Posterior vena cava (tissue), 2 donors: ENCODE data around the gene RAPGEF4. TPM values are rescaled to one million over a fixed set of nuclear protein-coding genes. Genes with fewer than 3 reads are reported as not detected.

Source experiments
- DNase-seq: peaks from one replicate; pipeline ENCODE4 v3.0.0-alpha.2; 2020; ENCODE audit warnings: low spot score
- intact Hi-C, 2 donors: fragments of 100-400 bp; cut with DNase I; formaldehyde crosslinking; loops; one replicate each; pipeline versions ENCODE4 v1.14.1 to v1.14.2; 2022 to 2023
- total RNA-seq, 2 donors: library from RNA; stranded (reverse); fragmentation: NEBNext Ultra II Directional; extraction: Animal tissue kit (Norgen Biotek cat#: 25700); gene quantifications; one replicate each; pipeline ENCODE4 v1.2.1, GENCODE V29; 2021
- donor health status: DM: yes; HTN: yes; CAD: no.
- donor health status: DM: yes; HTN: yes; CAD: no.

The RAPGEF4 gene
- total RNA-seq, 2 donors from 2014 or later: 4.5 to 6.2 TPM

DNA sequence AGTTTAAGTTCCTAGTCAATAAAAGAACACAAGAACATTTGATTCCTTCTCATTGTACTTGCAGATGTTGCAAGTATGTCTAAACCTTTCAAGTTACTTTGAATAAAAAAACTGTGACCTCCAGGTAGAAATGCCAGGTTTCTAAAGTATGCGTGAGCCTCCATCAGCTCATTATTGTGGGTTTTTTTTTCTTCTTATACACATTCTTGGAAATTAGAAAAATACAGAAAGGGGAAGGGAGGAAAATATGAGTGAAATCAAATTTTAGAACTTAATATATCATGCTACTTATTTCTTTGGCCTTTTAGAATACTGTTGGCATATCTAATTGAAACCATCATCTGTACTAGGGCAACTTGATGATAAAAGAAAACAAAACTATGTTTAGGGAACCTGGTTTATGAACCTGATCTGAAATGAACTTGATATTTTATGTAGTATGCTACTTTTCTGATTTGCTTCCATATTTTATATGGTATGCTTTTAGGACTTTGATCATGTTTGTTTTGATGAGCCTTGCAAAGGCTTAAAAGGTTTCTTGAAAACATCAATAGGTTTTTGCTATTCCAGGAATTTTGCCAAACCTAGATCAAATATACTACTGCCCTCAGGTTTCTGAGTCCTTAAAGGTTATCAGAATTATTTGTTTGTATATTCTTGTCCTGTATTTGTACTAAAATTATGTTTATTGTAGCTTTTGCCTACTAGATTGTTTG, 209.3 kb downstream of the RAPGEF4 start:
- intact Hi-C loops: loop anchor here in 1 of 2 donors (5.0 kb wide), 1 partner anchor 593 kb away; no protein-coding TSS in a partner anchor
- DNase-seq: no peak

DNA sequence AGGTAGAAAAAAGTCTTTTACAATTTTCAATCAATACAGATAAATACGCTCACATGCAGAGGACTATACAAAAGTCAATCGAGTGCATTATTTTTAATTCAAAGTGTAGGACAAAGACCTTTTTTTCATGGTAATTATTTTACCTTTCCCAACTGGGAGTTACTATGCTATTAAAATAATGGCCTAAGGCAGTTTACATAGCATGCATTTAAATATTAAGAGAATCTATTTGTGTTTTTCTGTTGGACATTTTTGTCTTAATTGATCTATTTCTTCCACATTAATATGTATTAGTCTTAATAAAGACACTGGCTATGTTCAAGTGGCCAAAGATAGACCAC, 209.8 kb downstream of the RAPGEF4 start:
- intact Hi-C loops: no loop called here
- DNase-seq: no peak

DNA sequence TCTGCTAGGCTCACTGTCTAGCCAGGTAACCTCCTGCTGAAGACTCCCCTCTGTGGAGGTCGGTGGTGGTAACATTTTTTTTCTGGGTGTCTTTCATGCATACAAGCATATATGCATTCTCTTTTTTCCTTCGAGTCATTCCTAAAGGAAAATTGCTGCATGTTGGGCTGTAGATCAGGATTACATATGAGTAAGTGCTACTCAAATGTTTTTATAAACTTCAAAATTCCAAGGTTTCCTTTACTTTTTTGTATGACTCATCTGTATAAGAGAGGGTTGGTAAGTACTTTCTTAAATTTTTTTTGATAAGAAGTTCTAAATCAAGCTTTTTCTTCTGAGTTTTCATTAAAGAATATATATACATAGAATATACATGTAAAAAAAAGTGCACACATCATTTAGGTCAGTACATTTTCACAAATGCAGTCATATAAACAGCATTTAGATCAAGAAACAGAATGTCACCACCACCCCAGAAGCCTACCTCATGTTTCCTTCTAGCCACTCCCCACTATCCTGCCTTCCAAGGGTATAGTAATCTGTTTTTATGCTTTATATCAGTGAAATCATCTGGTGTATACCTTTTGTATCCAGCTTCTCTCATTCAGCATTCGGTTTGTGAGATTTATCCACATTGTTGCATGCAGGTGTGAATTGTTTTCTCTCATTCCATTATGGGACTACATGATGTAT, 212.0 kb downstream of the RAPGEF4 start:
- intact Hi-C loops: no loop called here
- DNase-seq: no peak

- intact Hi-C loops: no loop called here
- no peak for DNase-seq
These were observed 213.9 kb downstream of the RAPGEF4 start for GRCh38 chr2:172949522-172949921.

- intact Hi-C loops: no loop called here
- DNase-seq: no peak
These were observed 214.9 kb downstream of the RAPGEF4 start for GRCh38 chr2:172950565-172950964.

DNA sequence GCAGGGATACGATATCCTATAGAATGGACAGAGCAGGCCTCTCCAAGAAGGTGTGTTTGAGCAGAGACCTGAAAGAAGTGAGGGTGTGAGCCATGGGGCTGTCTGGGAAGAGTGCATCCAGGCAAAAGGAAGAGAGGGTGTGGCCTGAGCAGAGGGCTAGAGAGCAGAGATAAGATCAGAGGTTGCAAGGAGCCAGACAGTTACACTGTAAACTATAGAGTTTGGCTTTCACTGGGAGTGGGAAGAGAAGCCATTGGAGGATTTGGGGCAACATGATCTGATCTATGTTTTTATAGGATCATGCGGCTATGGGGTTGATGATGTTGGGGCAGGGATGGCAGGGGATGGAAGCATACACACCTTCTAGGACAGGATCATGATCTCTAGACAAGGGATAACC, 215.9 kb downstream of the RAPGEF4 start:
- DNase-seq: no peak
- intact Hi-C loops: no loop called here

- intact Hi-C loops: no loop called here
- DNase-seq: no peak
These were observed 217.8 kb downstream of the RAPGEF4 start for GRCh38 chr2:172953411-172953810.

GRCh38 chr2:172953970-172954852, 218.6 kb downstream of the RAPGEF4 start:
- intact Hi-C loops: no loop called here
- no peak for DNase-seq

DNA sequence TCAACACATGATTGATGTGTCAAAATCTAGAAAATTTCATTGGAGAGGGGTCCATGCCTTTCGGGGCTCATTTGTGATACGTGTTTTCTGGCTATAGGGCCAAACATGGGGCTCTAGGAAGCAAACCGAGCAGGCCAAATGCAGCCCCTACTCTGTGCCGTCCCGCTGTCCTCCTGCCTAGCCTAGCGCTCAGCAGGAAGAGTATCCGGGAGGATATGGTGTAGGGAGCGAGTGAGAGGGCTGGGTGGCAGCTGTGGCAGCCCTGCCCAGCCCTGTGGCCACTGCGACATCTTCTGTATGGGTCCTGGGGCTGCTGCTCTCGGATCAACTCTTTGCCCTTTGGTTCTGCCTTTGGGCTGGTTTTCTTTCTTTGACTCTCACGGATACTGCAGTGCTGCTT, 219.9 kb downstream of the RAPGEF4 start:
- no peak for DNase-seq
- intact Hi-C loops: no loop called here

- intact Hi-C loops: no loop called here
- DNase-seq: no peak
These were observed 222.1 kb downstream of the RAPGEF4 start for GRCh38 chr2:172957734-172958133.

DNA sequence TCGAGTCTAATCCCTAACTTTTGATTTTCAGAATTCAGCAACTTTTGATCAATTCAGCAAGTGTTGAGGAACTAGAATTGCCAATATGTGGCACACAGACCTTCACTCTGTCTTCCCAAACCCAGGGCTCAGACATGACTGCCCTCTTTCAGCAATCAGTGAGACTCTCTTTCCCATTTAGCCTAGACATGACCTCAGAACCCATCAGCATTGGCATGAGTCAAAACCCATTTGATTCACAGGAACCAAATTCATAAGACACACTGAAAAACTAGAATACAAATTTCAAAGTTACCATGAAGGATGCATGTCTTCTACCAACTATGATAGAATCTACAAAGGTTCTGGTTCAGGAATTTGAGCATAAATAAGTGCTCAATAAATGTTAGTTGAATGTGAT, 226.4 kb downstream of the RAPGEF4 start:
- DNase-seq: no peak
- intact Hi-C loops: no loop called here

- intact Hi-C loops: no loop called here
- no peak for DNase-seq
These were observed 227.2 kb downstream of the RAPGEF4 start for GRCh38 chr2:172962824-172963223.

GRCh38 chr2:172964511-172965139, 229.0 kb downstream of the RAPGEF4 start:
- no peak for DNase-seq

GRCh38 chr2:172965433-172966212, 230.0 kb downstream of the RAPGEF4 start:
- DNase-seq: no peak
- intact Hi-C loops: no loop called here

More at GRCh38 chr2:172964511-172965139, 229.0 kb downstream of the RAPGEF4 start:
- intact Hi-C loops: no loop called here

- DNase-seq: no peak
- intact Hi-C loops: no loop called here
These were observed 231.7 kb downstream of the RAPGEF4 start for GRCh38 chr2:172967036-172967982.

DNA sequence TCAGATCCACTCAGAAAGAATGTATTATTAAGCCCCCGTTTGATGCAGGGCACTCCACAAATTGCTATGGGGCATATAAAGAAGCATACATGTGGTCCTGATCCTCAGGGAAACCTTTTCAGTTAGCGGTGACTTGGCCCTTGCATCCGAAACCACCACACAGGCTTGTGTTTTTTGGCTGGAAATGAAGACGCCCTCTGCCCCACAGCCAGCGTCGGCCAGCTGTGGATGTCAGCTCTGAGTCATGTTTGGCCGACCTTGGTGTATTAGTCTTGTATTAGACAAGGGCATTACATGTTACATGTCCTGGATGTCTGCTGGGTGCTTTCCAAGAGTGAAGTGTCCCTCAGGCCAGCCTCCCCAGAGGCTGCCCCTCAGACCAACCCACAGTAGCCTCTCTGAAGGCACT, 232.4 kb downstream of the RAPGEF4 start:
- intact Hi-C loops: no loop called here
- DNase-seq: peak; percentile 89

GRCh38 chr2:172969166-172969565, 233.5 kb downstream of the RAPGEF4 start:
- intact Hi-C loops: no loop called here
- no peak for DNase-seq

GRCh38 chr2:172969609-172970008, 234.0 kb downstream of the RAPGEF4 start:
- intact Hi-C loops: no loop called here
- DNase-seq: no peak
